C4-2B (cell line): ENCODE data around the gene SHROOM1.

Source experiments
- H3K27ac ChIP-seq: fragments of 450-650 bp; 2 replicates; pipeline ENCODE4 v1.5.1; 2017
- CTCF ChIP-seq: fragments of 450-650 bp; conservative IDR thresholded peaks from 2 replicates; pipeline ENCODE4 v1.5.1; 2017; ENCODE audit warnings: mild to moderate bottlenecking
- ZFX ChIP-seq: fragments of 450-650 bp; IDR thresholded peaks from 2 replicates; pipeline ENCODE4 v1.6.1; 2017

Gene SHROOM1

GRCh38 chr5:132773601-132774355, 56.7 kb downstream of the SHROOM1 start:
- no peak overlapping the region for H3K27ac ChIP-seq
- TF ChIP-seq ZFX (no peak), CTCF (no peak)

GRCh38 chr5:132773114-132773513, 57.3 kb downstream of the SHROOM1 start:
- H3K27ac ChIP-seq: no peak overlapping the region
- no peak for TF ChIP-seq ZFX

- no peak overlapping the region for H3K27ac ChIP-seq
- TF ChIP-seq ZFX (no peak), CTCF (no peak)
Observed at GRCh38 chr5:132772291-132773070, 58.0 kb downstream of the SHROOM1 start.
